Measurements from ENCODE around the gene RAC3.

RAC3 gene

DNA sequence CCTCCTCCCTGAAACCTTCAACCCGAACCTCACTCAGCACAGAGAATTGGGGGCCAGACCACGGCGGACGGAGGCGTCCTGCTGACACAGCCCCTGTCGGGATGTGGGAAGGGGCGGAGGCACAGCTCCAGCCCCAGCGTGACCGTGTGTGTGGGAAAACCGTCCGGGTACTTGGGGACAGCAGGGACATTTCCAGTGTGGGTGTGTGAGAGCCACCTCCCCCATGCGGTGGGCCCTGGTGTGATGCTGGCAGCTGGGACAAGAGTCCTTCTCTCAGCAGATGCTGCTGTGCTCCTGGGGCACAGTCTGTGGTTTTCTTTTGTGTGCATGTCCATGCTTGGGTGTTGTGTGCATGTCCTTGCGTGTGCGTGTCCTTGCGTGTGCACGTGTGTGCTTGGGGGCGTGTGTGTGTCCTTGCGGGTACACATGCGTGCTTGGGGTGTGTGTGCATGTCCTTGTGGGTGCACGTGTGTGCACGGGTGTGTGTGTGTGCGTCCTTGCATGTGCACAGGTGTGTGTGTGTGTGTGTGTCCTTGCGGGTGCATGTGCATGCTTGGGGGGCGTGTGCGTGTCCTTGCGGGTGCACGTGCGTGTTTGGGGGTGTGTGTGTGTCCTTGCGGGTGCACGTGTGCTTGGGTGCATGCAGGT is 25.7 kb upstream of the RAC3 start:
- TF ChIP-seq, protein P1, sequence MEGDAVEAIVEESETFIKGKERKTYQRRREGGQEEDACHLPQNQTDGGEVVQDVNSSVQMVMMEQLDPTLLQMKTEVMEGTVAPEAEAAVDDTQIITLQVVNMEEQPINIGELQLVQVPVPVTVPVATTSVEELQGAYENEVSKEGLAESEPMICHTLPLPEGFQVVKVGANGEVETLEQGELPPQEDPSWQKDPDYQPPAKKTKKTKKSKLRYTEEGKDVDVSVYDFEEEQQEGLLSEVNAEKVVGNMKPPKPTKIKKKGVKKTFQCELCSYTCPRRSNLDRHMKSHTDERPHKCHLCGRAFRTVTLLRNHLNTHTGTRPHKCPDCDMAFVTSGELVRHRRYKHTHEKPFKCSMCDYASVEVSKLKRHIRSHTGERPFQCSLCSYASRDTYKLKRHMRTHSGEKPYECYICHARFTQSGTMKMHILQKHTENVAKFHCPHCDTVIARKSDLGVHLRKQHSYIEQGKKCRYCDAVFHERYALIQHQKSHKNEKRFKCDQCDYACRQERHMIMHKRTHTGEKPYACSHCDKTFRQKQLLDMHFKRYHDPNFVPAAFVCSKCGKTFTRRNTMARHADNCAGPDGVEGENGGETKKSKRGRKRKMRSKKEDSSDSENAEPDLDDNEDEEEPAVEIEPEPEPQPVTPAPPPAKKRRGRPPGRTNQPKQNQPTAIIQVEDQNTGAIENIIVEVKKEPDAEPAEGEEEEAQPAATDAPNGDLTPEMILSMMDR (IDR thresholded peaks at IDR 0.05; ENCODE audit: borderline replicate concordance, control extremely low read depth, extremely low read depth, insufficient read depth, missing control alignments) = no peak
- no peak for DNase-seq (ENCODE audit: low spot score)
- in situ Hi-C loops (cut with MboI; ENCODE audit: low sequenced_read_pairs, unreplicated experiment) = no loop called here

- TF ChIP-seq, protein P1 (IDR thresholded peaks at IDR 0.05; ENCODE audit: borderline replicate concordance, control extremely low read depth, extremely low read depth, insufficient read depth, missing control alignments) = no peak
- DNase-seq (ENCODE audit: low spot score) = no peak
- in situ Hi-C loops (cut with MboI; ENCODE audit: low sequenced_read_pairs, unreplicated experiment) = no loop called here
Measured at GRCh38 chr17:82006468-82007227, 24.8 kb upstream of the RAC3 start.

- TF ChIP-seq, protein P1 (IDR thresholded peaks at IDR 0.05; ENCODE audit: borderline replicate concordance, control extremely low read depth, extremely low read depth, insufficient read depth, missing control alignments) = no peak
- in situ Hi-C loops (cut with MboI; ENCODE audit: low sequenced_read_pairs, unreplicated experiment) = no loop called here
- no peak for DNase-seq (ENCODE audit: low spot score)
Measured at GRCh38 chr17:82007228-82007494, 24.3 kb upstream of the RAC3 start.

GRCh38 chr17:82007495-82008257 is 23.8 kb upstream of the RAC3 start:
- in situ Hi-C loops (cut with MboI; ENCODE audit: low sequenced_read_pairs, unreplicated experiment) = no loop called here
- no peak for DNase-seq (ENCODE audit: low spot score)
- TF ChIP-seq, protein P1 (IDR thresholded peaks at IDR 0.05; ENCODE audit: borderline replicate concordance, control extremely low read depth, extremely low read depth, insufficient read depth, missing control alignments) = no peak

DNA sequence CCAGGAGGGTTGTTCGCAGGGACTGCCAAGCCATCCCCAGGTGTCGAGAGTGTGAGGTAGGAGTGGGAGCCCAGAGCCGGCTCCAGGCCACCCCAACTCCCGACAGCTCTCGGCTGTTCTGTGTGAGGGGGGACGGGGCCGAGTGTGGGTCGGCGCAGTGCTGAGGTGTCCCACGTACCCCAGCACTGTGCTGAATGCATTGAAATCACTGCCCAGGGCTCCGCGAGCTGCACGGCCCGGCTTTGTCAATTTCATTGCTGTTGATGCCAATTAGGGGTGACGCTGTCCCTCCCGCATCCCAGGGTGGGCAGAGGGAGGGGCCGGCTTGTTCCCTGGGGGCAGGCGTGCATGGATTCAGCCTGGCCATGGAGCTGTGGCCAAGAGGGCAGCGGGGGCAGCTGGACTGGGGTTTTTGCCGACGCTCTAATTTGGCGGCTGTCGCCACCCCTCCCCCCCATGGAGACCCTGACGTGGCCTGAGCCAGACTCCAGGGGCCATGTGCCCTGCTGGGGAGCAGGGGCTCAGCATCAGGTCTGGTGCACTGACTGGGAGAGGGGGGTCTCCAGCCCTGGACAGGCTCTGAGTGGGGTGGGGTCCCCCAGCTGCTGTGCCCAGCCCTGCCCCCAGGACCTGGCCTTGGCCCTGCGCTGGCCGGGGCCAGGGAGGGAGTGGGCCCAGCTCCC is 23.1 kb upstream of the RAC3 start:
- DNase-seq (ENCODE audit: low spot score) = no peak
- TF ChIP-seq, protein P1 (IDR thresholded peaks at IDR 0.05; ENCODE audit: borderline replicate concordance, control extremely low read depth, extremely low read depth, insufficient read depth, missing control alignments) = no peak
- in situ Hi-C loops (cut with MboI; ENCODE audit: low sequenced_read_pairs, unreplicated experiment) = no loop called here

DNA sequence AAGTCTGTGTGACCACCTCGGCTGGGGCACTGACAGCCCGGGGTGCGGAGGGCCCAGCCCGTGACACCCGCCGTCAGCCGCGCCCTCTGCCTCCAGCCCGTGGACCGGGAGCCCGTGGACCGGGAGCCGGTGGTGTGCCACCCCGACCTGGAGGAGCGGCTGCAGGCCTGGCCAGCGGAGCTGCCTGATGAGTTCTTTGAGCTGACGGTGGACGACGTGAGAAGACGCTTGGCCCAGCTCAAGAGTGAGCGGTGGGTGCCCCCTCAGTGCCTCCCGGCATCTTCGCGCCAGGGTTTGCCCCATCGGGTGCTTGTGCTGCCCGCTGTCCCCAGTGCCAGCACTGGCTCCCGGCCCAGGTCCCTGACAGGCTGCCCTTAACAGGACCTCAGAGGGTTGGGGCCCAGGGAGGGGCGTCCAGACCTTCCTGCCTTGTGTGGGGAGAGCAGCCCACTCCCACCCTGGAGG is 22.5 kb upstream of the RAC3 start:
- no peak for DNase-seq (ENCODE audit: low spot score)
- in situ Hi-C loops (cut with MboI; ENCODE audit: low sequenced_read_pairs, unreplicated experiment) = no loop called here
- TF ChIP-seq, protein P1 (IDR thresholded peaks at IDR 0.05; ENCODE audit: borderline replicate concordance, control extremely low read depth, extremely low read depth, insufficient read depth, missing control alignments) = no peak

Data from GM13976 (cell line).